ENCODE results near the gene MTMR12.

MTMR12 gene

GRCh38 chr5:32274548-32275395, 38.0 kb downstream of the MTMR12 start:
- DNase-seq: no peak

DNA sequence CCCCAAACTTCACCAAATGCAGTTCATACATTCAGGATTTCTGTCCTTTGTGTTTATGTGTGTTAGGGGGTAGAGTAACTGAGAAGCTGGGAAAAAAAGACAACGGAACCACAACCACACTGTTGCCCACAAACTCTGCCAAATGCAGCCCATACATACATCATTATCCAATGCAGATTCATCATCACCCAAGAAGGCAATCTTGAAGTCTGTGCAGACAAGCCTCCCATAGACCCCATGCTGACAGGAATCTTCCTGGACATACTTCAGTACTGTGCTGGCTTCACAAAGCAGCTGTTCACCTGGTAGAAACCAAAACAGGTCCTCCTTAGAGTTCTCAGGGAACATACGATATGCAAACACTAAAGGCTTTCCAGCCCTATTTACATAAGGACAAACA, 38.9 kb downstream of the MTMR12 start:
- DNase-seq: no peak

DNA sequence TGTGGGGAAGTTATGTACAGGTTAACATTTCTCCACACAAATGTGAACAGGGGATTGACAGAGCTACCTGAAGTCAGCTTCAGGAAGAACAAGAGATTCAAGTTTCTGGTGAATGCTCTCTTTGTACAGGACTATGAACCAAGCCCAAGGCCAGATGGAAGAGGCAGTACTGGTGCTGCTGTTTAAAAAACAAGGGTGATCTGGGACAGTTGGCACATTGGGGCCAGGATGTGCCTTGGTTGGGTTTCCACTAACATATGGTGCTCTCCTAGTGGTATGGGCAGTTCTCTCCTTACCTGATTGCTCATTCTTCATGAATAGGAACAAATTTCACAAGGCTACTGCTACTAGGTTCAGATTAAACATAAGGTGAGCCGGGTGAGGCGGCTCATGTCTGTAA, 40.0 kb downstream of the MTMR12 start:
- DNase-seq: no peak

DNA sequence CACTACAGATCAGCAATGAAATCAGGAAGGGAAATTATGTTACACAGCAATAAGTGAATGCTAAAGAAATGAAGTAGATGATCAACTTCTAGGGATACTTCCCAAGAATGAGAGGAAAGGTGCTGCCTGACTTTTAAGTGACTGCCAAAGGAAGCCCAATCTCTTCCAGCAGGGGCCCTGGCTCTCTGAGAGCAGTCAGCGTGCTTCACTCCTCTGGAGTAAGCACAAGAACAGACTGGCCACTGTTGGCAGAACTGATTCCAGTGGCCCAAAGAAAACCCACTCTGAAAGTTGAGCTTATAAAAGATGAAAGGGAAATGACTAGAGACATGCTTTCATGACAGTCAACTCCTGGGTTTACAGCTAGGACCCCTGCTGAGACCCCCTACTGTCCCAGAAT, 41.8 kb downstream of the MTMR12 start:
- no peak for DNase-seq

- DNase-seq: no peak
These were observed 42.6 kb downstream of the MTMR12 start for GRCh38 chr5:32270178-32270577.

DNA sequence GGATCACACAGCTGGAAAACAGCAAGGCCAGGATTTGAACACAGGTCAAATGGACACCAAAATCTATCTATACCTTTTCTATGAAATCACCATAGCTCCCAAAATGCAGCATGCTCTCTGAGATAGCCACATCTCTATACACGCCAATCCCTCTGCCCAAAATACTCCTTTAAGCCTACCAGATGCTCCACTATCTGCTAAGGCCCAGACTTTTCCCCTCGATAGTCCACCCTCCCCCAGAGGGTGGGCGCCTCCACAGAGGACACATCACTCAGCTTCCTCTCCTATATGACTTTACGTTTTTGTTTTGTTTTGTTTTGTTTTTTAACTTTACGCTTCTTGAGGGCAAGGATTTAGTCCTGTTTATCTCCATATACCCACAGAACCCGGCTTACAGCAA, 46.8 kb downstream of the MTMR12 start:
- no peak for DNase-seq

DNA sequence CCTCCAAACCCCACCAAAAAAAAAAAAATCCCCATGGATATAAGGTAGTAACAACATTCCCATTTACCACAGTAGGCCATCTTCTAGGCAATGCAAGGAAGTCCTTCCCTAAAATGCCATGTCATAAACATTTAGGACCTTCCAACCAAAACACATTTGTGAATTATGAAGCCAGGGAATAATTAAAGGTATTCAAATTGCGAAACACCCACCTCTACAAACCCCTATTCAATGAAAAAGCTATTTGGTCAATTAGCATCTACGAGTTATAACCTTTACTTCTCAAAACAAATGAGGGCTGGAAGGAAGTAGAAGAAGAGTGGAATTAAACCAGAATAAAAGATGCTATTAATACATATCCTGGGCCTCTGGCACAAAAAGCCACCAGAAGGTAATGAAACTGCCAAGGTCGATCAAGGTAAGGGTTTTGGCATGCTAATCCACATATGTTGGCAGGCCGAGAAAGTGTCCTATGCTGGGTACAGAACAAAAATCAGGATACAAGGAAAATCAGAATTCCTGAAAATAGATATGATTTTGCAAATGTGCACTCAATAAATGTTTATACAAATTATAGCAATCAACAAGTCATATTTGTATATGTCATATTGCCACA, 47.7 kb downstream of the MTMR12 start:
- DNase-seq: no peak

DNA sequence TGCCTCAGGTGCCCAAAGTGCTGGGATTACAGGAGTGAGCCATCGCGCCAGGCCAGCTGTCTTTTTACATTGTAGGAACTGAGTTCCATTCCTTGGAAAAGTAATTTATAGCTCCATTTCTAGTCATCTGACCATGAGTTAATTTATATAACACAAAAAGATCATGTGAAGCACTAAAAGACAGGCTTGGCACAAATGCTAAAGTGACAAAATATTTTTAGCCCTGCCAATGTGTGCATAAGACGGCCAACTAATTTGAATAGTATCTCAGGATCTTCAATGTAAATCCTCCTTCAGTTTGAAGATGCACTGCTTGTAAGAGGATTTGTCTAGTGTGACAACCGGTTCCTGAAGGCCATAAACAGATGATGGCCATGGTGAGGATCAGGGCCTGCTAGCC, 49.1 kb downstream of the MTMR12 start:
- no peak for DNase-seq

DNA sequence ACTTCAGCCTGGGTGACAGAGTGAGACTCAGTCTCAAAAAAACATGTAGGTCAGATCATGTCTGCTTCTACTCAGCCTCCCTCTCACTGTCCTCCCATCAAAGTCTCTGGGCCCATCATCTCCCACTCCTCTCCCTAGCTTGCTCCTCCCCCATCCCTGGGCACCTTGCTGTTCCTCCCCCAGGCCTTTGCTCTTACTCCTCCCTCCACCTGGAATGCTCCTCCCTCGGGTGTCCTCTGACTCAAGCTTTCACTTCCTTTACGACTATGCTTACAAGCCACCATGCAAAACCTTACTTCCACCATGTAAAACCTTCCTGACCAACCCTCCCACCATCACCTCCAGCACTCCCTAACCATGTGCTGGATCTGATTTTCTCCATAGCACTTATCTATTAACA, 51.5 kb downstream of the MTMR12 start:
- DNase-seq: no peak

- DNase-seq: no peak
These were observed 53.7 kb downstream of the MTMR12 start for GRCh38 chr5:32259033-32259432.

DNA sequence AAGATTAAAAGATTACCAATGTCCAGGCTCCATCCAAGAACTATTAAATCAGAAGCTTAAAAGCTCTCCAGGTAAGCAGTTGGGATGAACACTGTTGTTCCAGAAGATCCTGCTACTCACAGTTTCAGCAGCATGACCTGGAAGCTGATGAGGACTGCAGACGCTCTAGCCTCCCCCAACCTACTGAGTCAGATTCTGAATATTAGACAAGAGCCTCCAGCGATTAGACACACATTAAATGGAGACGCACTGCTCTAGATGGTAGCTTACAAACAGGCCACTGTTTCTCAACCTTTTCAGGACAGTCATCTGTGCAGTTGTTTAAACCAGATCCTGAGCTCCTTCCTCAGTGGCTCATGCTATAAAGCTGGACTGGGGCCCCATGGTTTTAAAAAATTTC, 54.3 kb downstream of the MTMR12 start:
- DNase-seq: no peak

- DNase-seq: no peak
These were observed 57.2 kb downstream of the MTMR12 start for GRCh38 chr5:32255540-32255900.

- no peak for DNase-seq
These were observed 57.7 kb downstream of the MTMR12 start for GRCh38 chr5:32254881-32255539.

GRCh38 chr5:32251871-32252458, 60.8 kb downstream of the MTMR12 start:
- no peak for DNase-seq

DNA sequence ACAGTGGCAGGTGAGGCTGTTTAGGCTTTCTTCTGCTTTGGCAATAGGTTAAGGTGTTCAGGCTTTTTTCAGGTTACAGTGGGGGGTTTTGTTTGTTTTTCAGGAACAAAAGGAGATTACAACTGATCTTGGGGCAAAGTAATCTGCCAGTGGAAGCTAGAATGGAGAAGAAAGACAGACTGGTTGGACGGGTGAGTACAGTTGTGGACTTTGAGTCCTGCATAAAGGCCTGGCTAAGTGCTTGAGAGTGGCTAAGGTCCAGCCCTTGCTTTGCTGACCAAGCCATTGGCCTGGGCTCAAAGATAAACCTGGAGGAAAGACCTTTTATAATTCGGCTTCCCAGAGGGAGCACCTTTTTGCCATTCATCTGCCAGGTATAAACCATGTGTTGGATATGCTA, 63.1 kb downstream of the MTMR12 start:
- no peak for DNase-seq

- no peak for DNase-seq
These were observed 67.0 kb downstream of the MTMR12 start for GRCh38 chr5:32245742-32246141.

DNA sequence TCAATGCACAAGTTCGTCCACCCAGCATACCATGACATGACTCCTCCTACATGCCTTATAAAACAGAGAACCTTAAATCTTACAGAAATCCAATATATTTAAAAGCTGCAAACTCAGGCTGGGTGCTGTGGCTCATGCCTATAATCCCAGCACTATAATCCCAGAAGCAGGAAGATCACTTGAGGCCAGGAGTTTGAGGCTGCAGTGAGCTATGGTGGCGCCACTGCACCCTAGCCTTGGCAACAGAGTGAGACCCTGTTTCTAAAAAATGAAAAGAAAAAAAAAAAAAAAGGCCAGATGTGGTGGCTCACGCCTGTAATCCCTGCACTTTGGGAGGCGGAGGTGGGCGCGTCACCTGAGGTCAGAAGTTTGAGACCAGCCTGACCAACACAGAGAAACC, 68.7 kb downstream of the MTMR12 start:
- no peak for DNase-seq

GRCh38 chr5:32241034-32241783, 71.5 kb downstream of the MTMR12 start:
- DNase-seq: no peak

DNA sequence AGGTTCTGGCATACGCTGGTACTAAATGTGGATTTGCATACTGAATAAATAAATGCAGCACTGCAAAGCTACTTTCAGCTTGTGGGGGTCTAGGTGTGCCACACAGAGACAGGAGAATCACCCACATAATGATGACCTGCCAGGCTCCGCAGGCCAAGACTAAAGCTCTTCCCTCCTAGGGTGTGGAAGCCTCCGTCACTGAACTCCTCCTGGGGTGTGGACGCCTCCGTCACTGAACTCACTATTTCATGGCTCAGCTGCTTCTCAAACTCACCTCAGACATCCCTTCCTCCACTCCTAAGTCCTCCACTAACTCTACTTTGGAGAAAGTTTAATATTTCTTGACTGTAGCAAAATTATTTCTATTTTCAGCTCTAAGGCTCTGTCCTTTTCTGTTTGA, 73.4 kb downstream of the MTMR12 start:
- no peak for DNase-seq

DNA sequence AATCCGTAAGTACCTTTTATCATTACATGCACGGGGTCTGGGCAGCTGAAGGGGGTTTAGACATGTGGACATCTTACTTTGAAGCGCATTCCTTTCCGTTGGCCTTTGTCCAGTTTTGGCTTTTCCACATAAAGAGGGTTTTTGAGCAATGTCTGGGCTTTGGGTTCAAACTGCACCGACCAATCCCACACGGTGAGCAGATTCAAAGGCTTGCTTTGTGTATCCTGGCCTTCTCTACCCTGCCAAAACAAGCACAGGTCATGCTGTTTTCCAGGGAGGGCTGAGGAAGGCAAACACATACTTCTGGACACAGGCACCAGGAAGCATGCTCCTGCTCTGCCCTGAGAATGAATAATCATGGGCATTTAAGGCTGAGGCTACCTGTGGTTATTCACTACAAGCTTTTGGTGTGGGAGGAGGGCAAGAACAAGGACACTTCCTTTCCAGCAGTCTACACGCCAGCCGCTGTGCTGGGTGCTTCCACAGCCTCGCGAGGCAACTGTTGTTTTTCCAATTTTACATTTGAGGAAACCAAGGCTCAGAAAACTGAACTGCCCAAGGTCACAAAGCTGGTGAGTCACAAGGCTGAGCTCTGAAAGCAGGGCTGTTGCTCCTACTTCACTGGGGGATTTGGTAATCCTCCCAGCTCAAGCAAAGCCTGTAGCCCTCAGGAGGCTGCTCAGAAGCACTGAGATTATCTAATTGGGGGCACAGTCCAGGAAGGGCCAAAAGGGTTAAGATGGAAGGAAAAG, 78.9 kb downstream of the MTMR12 start:
- DNase-seq: no peak

GRCh38 chr5:32233220-32233695, 79.5 kb downstream of the MTMR12 start:
- no peak for DNase-seq

Data from stimulated activated CD4-positive, alpha-beta T cell treated with anti-CD3 and anti-CD28 coated beads, Interleukin-12 subunit alpha, Interleukin-12 subunit beta, amount 100 ng/mL, for 4 hours (primary cell).